T-helper 17 cell (primary cell): ENCODE measurements around the gene CMTM1. TPM values are rescaled to one million over a fixed set of nuclear protein-coding genes. Genes with fewer than 3 reads are reported as not detected.
"Not testable (repeated sequence)": the region's sequence is repeated elsewhere in the genome, so short reads cannot be mapped to it uniquely, and the experiment has no call there.

Experiments
- ATAC-seq: fragments of 150-1000 bp; cut with Tn5 transposase; 2 replicates; pipeline ENCODE4 v1.10.0; 2021; ENCODE audit warnings: mild to moderate bottlenecking, moderate library complexity
- DNase-seq, 3 donors: peaks; one replicate each; pipeline versions ENCODE4 v3.0.0 to v3.0.0-alpha.2; 2020 to 2021
- H3K9me3 ChIP-seq: one replicate; pipeline ENCODE4 v1.7.0; 2013; ENCODE audit warnings: low read length, mild to moderate bottlenecking; ENCODE audit not compliant: control insufficient read depth, poor library complexity, severe bottlenecking
- H3K27ac Mint-ChIP-seq: one replicate; pipeline ENCODE4 v1.8.0; 2022; ENCODE audit warnings: mild to moderate bottlenecking, moderate library complexity, mixed read lengths
- H3K27me3 Mint-ChIP-seq: one replicate; pipeline ENCODE4 v1.8.0; 2022; ENCODE audit warnings: mixed read lengths
- H3K36me3 Mint-ChIP-seq: one replicate; pipeline ENCODE4 v1.8.0; 2022; ENCODE audit warnings: low read depth, mixed read lengths
- H3K4me1 Mint-ChIP-seq: one replicate; pipeline ENCODE4 v1.8.0; 2022; ENCODE audit warnings: mild to moderate bottlenecking, mixed read lengths
- H3K4me3 Mint-ChIP-seq: one replicate; pipeline ENCODE4 v1.8.0; 2022; ENCODE audit warnings: mild to moderate bottlenecking, moderate library complexity, mixed read lengths
- total RNA-seq, 4 donors: library from RNA in 2 of 4; stranded (reverse) in 2 of 4; gene quantifications; one replicate each; pipeline ENCODE4 v1.2.3 and lab custom pipeline; 2022 to 2026

Gene CMTM1
- total RNA-seq, 2 donors from 2014 or later: 3.3 to 3.6 TPM

DNA sequence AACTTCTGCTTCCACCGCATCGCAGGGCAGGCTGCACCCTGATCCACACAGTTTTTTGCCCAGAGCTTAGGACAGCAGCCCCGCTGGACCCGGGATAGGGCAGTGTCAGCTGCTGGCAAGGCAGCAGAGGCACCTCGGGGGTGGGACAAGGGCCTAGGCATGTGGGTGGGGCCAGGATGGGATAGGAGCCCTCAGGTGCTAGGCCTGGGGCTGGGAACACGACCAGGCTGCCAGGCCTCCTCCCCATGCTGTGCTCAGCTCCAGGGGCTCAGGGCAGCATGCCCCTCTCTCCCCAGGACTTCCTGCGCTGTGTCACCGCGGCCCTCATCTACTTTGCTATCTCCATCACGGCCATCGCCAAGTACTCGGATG is 42.9 kb downstream of the CMTM1 start:
- ATAC-seq (no peak), DNase-seq (no peak)
- Mint-ChIP-seq H3K27me3 (no peaks in the 10 kb centered on the region), H3K4me1 (peaks cover 12% of the 10 kb centered on the region), H3K36me3 (peaks cover 2% of the 10 kb centered on the region), H3K27ac (no peak overlapping the region), H3K4me3 (no peak overlapping the region)
- no peaks in the 10 kb centered on the region for H3K9me3 ChIP-seq

DNA sequence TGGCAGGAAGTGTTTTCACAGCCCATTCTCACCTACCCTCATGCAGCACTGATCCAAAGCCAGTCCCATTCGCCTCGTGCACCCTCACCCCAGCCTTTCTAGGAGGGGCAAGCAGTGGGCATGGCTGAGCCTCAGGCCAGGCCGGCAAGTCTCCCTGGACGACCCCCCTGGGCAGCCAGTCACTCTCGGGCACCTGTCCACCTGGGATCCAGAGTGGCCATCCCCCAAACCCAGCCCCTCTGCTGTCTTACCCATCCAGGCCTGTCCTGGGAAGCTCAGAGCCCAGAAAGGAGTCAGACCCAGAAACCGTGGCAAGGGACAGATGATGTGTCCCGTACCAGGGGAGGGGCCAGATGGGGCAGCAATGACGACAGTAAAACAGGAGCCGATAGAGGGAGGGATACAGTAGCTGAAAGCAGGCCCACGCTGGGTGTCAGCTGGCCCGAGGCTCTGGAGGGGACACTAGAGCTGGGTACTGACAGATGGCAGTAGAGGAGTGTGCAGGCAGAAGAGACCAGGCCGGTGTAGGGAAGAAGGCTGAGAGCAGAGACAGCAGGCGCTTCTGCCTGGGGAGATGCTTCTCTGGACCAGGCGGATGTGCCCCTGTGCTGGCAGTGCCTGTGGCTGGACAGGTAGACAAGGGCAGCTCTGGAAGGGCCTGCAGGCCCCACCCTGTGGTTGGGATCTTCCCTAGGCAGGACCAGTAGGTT is 44.0 kb downstream of the CMTM1 start:
- no peak overlapping the region for H3K4me3 Mint-ChIP-seq
- H3K27ac Mint-ChIP-seq: no peak overlapping the region
- ATAC-seq: no peak
- H3K4me1 Mint-ChIP-seq: peaks cover 12% of the 10 kb centered on the region
- no peaks in the 10 kb centered on the region for H3K9me3 ChIP-seq
- peaks cover 2% of the 10 kb centered on the region for H3K36me3 Mint-ChIP-seq
- H3K27me3 Mint-ChIP-seq: no peaks in the 10 kb centered on the region
- DNase-seq: no peak

DNA sequence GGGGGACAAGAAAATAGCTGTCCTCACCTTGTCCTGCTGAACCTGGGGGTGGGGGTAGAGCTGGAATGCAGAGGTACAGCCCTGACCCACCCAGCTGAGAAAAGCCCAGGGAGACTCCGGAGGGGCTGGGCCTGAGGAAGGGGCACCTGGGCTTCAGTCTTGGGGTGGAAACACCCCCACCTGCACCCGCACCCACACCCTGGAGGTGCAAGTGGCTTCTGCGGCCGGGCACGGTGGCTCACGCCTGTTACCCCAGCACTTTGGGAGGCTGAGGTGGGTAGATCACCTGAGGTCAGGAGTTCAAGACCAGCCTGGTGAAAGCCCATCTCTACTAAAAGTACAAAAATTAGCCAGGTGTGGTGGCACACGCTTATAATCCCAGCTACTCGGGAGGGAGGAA is 45.7 kb downstream of the CMTM1 start:
- H3K27me3 Mint-ChIP-seq: not testable (repeated sequence)

DNA sequence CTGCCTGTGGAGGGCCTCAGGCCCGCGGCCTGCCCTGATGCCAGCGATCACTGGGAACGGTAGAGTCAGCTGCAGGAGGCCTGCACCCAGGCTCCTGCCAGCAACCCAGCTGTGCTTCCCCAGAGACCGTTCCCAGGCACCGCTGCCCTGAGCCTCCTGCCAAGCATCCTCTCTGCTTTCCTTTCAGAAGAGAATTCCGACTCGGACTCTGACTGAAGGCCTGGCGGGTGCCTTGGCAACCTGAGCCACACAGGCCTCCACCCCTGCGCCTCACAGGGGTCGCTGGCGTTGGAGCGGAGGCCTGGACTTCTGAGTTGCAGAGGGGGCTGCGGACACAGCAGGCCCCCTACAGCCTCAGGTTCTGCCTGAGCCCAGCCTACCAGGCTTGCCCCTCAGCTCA is 46.2 kb downstream of the CMTM1 start:
- no peak overlapping the region for H3K27ac Mint-ChIP-seq
- H3K36me3 Mint-ChIP-seq: peaks cover 2% of the 10 kb centered on the region
- no peaks in the 10 kb centered on the region for H3K9me3 ChIP-seq
- H3K4me1 Mint-ChIP-seq: peaks cover 6% of the 10 kb centered on the region
- no peaks in the 10 kb centered on the region for H3K27me3 Mint-ChIP-seq
- ATAC-seq: no peak
- H3K4me3 Mint-ChIP-seq: no peak overlapping the region
- no peak for DNase-seq

More for the DNA sequence above, 45.7 kb downstream of the CMTM1 start:
- not testable (repeated sequence) for H3K36me3 Mint-ChIP-seq, DNase-seq, ATAC-seq, H3K4me3 Mint-ChIP-seq, H3K27ac Mint-ChIP-seq, H3K9me3 ChIP-seq, H3K4me1 Mint-ChIP-seq

DNA sequence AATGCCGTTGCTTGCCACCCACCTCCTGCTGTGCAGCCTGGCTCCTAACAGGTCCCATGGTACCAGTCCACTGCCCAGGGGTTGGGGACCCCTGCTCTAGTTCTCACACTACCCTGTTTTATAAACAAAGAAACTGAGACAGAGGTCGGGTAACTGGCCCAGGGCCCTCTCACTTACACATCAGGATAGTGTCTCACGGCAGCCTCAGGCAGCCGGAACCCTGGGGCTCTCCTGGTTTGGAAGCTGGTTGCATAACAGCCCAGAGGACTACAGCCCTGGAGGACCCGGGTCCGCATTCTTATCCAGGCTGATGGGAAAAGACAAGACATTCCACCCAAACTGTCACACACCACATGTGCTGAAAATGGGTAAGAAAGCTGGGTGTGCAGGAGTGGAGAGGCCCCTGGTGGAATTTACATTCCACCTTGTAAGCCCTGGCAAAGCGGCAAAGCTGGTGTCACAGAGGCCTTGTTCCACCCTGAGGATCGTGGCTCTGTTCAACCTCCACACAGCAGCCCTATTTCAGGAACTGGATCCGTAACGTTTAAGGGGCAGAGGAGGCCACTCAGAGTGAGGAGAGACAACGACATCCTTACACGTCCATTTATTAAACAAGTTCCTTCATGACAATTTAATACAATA is 48.0 kb downstream of the CMTM1 start:
- DNase-seq (no peak), ATAC-seq (no peak)
- no peaks in the 10 kb centered on the region for H3K4me1 Mint-ChIP-seq
- H3K4me3 Mint-ChIP-seq: no peak overlapping the region
- no peaks in the 10 kb centered on the region for H3K9me3 ChIP-seq
- H3K36me3 Mint-ChIP-seq: peaks cover 2% of the 10 kb centered on the region
- no peaks in the 10 kb centered on the region for H3K27me3 Mint-ChIP-seq
- no peak overlapping the region for H3K27ac Mint-ChIP-seq

DNA sequence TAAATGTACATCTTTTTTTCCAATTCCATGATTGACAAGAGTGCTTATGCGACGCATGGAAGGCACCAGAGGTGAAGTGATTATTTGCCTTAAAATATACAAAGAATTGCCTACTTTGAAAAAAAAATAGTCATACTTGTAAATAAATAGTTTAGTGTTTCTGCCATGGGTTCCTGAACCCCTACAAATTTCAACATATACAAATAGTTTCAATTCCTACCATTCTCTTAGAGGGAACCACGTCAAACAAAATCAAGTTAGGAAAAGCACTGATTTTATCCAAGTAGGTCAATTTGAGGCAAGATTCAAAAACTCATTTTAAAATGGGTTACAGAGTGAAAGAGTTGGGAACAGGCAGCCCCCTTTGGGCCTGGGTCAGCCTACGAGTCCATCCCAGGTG is 49.9 kb downstream of the CMTM1 start:
- Mint-ChIP-seq H3K4me3 (no peak overlapping the region), H3K27me3 (no peaks in the 10 kb centered on the region), H3K4me1 (peaks cover 3% of the 10 kb centered on the region), H3K36me3 (no peaks in the 10 kb centered on the region), H3K27ac (no peak overlapping the region)
- ATAC-seq (no peak), DNase-seq (no peak)
- H3K9me3 ChIP-seq: no peaks in the 10 kb centered on the region

DNA sequence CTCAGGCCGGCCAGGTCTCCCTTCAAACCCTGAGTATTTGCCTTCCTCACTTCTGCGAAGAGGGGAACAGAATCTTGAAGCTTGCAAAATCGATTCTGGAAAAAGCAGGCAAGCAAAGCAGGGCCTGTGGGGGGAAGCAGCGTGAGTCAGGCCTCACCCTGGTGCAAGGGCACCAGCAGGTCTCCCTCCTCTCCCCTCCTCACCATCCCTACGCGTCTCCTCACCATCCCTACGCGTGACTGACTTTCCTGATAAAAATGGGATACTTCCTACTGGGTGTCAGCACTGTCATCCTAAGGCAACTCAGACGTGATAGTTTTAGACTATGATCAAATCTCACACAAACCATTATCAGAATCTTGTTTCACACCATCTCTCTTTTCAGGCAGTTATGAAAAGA is 50.4 kb downstream of the CMTM1 start:
- Mint-ChIP-seq H3K4me1 (peaks cover 3% of the 10 kb centered on the region), H3K4me3 (no peak overlapping the region), H3K36me3 (no peaks in the 10 kb centered on the region), H3K27ac (no peak overlapping the region), H3K27me3 (no peaks in the 10 kb centered on the region)
- ATAC-seq (no peak), DNase-seq (no peak)
- no peaks in the 10 kb centered on the region for H3K9me3 ChIP-seq

DNA sequence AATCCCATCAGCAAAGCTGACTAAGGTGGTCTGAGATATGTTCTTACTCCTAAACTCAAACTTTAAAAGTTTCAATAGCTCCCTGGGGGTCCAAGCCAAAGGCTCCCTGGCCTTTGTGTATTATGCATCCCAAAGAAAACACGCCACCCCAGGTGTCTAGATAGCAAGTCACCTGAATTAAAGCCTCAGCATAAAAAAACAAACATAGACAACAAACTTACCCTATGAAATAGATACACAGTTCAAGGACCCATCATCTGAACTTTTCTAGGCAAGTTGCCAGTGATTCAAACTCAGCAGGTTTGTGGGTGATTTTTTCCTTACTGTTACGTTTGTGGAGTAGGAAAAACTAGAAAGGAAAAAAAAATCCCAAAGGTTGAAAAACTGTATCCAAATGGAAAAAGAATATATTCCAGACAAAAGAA is 50.8 kb downstream of the CMTM1 start:
- H3K4me3 Mint-ChIP-seq: no peak overlapping the region
- ATAC-seq (no peak), DNase-seq (no peak)
- H3K27ac Mint-ChIP-seq: no peak overlapping the region
- H3K27me3 Mint-ChIP-seq: no peaks in the 10 kb centered on the region
- no peaks in the 10 kb centered on the region for H3K9me3 ChIP-seq
- H3K4me1 Mint-ChIP-seq: peaks cover 3% of the 10 kb centered on the region
- no peaks in the 10 kb centered on the region for H3K36me3 Mint-ChIP-seq

DNA sequence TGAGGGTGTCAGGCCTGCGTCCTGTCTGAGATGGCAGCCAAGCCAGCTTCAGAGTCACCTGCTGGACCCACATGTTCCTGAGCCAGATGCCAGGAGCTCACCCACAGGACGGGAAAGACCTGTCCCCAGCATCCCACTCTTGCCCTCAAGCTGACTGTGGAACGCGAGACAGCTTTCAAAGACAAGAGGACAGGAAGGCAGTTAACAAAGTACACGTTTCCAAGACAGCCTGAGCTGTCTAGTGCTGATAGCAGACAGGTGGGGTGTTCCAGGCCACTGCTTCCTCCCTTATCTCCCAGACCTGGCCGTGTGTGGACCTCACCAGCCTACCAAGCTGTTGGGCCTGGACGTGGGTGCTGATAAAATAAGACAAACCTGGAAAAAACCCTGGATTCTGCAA is 51.5 kb downstream of the CMTM1 start:
- no peaks in the 10 kb centered on the region for H3K9me3 ChIP-seq
- DNase-seq: no peak
- Mint-ChIP-seq H3K27me3 (no peaks in the 10 kb centered on the region), H3K36me3 (no peaks in the 10 kb centered on the region), H3K4me3 (no peak overlapping the region), H3K4me1 (peaks cover 3% of the 10 kb centered on the region), H3K27ac (no peak overlapping the region)
- no peak for ATAC-seq

DNA sequence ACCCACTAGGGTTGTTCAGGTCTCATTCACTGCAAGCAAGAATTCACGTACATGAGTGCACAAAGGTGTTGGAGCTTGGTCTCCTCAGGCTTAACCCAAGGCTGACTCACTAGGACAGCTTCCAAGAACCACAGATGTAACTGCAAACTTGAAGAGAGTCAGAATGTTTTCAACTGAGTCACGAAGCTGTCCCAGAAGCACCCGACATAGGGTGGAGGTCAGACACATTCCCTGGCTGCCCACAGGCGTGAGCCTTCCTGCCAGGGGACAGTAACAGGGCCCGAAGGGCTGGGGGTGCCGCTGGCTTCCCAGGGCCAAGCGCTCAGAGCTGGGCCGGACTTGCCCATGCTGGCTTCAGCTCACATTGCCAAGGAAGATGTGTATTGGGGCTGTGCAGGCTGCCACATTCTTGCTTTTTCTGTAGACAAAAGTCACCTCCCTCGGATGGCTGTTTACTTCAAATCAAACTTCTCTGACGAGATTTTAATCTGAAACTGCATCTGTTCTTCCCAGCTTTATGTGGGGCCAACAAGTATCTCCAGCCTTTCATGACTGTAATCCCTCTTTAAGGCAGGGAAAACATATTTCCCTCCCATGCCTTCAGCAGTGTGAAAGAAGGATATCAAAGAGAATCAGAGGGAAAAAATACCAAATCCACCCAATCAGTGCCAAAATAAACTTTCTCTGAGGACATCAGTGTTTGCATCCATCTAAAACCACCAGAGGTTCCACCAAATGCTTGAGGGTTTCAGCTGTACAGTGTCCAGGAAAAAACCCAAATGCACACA is 52.5 kb downstream of the CMTM1 start:
- no peaks in the 10 kb centered on the region for H3K9me3 ChIP-seq
- Mint-ChIP-seq H3K36me3 (no peaks in the 10 kb centered on the region), H3K4me1 (peaks cover 5% of the 10 kb centered on the region), H3K27ac (no peak overlapping the region), H3K27me3 (no peaks in the 10 kb centered on the region), H3K4me3 (no peak overlapping the region)
- DNase-seq (no peak), ATAC-seq (no peak)

DNA sequence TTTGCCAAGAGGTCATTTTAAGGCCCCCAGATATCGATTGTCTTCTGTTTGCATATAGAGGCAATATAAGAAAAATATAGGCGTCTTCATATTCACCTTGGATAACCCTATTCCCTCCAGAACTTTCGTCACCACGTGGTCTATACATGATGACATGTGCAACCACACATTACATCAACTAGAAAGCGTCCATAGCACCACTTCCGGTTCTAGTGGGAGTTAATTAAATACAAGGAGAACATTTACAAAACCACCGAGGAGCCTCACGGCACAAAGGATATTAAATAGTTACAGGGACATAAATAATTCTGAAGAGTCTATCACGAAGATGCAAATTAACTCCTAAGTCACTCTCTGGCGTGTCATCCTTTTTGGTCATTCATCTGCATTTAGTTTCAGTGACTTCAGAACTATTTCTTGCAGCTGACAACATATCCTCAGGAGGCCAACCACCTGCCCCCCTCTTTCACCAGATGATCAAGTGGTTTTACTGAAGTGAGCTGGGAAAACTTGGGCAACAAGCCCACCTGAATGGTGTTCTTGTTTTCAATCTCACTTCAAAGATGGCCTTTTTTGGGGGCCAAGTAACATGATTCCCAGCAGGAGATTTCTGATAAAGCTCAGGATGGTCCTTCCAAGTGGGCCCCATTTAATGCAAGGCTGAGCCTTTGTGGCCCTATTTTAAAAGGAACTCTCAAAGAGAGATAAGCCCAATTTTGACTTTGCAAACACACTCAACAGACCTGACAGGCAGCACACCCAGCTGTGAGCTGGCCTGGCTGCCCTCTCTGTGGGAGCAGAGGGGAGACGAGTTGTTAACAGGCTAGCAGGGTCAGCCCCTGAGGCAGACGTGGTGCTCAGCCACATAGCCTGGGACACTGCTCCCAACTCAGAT is 53.5 kb downstream of the CMTM1 start:
- Mint-ChIP-seq H3K36me3 (no peaks in the 10 kb centered on the region), H3K27ac (no peak overlapping the region), H3K4me1 (peaks cover 5% of the 10 kb centered on the region), H3K4me3 (no peak overlapping the region), H3K27me3 (no peaks in the 10 kb centered on the region)
- no peaks in the 10 kb centered on the region for H3K9me3 ChIP-seq
- ATAC-seq (no peak), DNase-seq (no peak)

DNA sequence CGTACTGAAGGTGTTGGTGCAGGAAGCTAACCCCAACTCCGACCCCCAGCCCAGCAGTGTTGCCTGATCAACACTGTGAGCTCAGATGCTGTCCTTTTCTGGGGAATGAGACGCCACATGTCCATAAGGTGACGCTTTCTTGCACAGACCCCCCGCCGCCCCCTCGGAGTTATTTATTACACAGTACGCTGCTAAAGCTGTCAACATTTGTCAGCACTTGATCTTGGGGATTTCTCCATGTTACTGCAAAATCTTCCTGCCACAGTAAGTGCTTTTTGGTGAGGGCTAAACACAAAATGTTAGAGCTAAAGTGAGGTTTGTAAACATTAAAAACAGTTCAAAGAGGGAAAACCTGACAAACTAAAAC is 54.2 kb downstream of the CMTM1 start:
- no peak overlapping the region for H3K4me3 Mint-ChIP-seq
- no peaks in the 10 kb centered on the region for H3K36me3 Mint-ChIP-seq
- H3K4me1 Mint-ChIP-seq: peaks cover 5% of the 10 kb centered on the region
- ATAC-seq (no peak), DNase-seq (no peak)
- H3K9me3 ChIP-seq: no peaks in the 10 kb centered on the region
- no peak overlapping the region for H3K27ac Mint-ChIP-seq
- no peaks in the 10 kb centered on the region for H3K27me3 Mint-ChIP-seq

DNA sequence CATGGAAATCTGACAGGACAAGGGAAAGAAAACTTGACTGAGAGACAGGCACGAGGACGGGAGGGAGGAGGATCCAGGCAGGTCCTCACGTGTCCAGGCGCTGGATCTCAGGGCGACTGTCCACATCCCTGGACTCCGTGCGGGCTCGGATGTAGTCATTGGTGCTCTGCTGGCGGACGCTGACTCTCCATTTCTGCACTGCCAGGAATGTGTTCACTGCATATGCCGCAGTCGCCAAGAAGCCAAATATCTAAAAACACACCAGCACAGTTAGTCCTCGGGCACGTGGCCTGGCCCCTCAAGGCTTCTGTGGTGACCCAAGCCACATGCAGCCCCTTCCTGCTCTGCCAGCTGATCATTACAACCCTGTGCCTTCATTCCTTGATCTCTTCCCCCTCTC is 55.7 kb downstream of the CMTM1 start:
- no peak overlapping the region for H3K4me3 Mint-ChIP-seq
- no peak overlapping the region for H3K27ac Mint-ChIP-seq
- no peak for DNase-seq
- no peaks in the 10 kb centered on the region for H3K36me3 Mint-ChIP-seq
- H3K9me3 ChIP-seq: no peaks in the 10 kb centered on the region
- ATAC-seq: no peak
- H3K27me3 Mint-ChIP-seq: no peaks in the 10 kb centered on the region
- H3K4me1 Mint-ChIP-seq: peaks cover 5% of the 10 kb centered on the region
